GM19372 (cell line): ENCODE data around the gene STARD8.
"Not testable (repeated sequence)": the region's sequence is repeated elsewhere in the genome, so short reads cannot be mapped to it uniquely, and the experiment has no call there.

Experiments used
- ATAC-seq: cut with Tn5 transposase; IDR thresholded peaks from one replicate; pipeline ENCODE4 v1.9.1; 2021; ENCODE audit warnings: mild to moderate bottlenecking, low read depth, moderate library complexity; ENCODE audit not compliant: unreplicated experiment

STARD8 gene

GRCh38 chrX:68732906-68733493 lies 85.5 kb downstream of the STARD8 start:
- ATAC-seq, result peak; percentile 65

GRCh38 chrX:68735266-68735665 lies 87.8 kb downstream of the STARD8 start:
- no peak for ATAC-seq

DNA sequence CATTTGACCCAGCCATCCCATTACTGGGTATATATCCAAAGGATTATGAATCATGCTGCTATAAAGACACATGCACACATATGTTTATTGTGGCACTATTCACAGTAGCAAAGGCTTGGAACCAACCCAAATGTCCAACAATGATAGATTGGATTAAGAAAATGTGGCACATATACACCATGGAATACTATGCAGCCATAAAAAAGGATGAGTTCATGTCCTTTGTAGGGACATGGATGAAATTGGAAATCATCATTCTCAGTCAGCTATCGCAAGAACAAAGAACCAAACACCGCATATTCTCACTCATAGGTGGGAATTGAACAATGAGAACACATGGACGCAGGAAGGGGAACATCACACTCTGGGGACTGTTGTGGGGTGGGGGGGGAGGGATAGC lies 94.4 kb downstream of the STARD8 start:
- ATAC-seq, result not testable (repeated sequence)

DNA sequence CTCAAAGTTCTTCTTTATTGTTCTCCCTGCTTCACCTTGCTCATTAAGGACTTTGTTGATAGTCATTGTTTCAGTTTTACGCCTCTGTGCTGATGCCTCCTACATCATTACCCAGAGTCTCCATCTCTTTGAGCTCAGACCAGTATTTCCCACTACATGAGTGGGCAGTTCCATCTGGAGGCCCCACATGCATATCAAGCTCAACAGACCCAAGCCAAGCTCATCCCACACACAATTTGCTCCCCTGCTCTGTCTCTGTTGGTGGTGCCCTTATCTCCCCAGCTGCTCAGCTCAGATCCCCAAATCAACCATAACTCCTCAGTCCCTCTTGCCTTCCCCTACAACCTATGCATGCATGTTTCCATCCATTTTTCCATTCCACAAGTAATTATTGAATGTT lies 96.3 kb downstream of the STARD8 start:
- no peak for ATAC-seq

DNA sequence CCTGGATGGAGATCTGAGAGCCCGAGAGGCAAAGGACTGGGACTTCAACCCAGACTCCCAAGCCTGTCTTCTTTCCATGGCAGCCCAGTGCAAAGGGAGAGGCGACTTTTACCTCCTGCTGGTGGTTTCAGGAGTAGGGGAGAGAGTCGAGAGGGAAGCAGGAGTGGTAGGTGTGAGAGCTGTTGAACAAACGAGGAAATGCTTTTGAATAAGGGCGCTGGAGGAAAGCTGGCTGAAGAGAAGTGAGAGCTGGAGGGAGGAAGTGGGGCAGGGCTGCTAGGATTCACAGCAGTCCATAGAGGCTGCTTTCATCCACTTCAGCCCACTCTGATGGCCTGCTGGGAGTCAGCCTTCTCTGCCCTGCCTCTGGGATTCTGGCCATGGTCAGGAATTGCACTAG lies 99.5 kb downstream of the STARD8 start:
- no peak for ATAC-seq

- ATAC-seq, result no peak
Observed at GRCh38 chrX:68748030-68748429, 100.6 kb downstream of the STARD8 start.

DNA sequence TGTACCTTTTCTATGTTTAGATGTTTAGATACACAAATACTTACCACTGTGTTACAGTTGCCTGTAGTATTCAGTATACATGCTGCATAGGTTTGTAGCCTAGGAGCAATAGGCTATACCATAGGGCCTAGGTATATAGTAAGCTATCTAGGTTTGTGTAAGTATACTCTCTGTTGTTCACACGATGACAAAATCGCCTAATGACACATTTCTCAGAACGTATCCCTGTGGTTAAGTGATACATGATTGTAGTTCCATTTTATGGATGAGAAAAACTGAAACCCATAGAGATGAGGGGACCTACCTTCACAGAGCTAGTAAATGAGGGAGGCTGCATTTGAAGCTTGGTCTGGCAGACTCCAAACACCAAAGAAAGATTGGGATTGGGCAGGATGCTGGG lies 102.0 kb downstream of the STARD8 start:
- ATAC-seq, result no peak

GRCh38 chrX:68750316-68750715 lies 102.8 kb downstream of the STARD8 start:
- no peak for ATAC-seq

GRCh38 chrX:68751372-68751771 lies 103.9 kb downstream of the STARD8 start:
- ATAC-seq, result no peak

- ATAC-seq, result no peak
Observed at GRCh38 chrX:68753218-68753617, 105.8 kb downstream of the STARD8 start.

DNA sequence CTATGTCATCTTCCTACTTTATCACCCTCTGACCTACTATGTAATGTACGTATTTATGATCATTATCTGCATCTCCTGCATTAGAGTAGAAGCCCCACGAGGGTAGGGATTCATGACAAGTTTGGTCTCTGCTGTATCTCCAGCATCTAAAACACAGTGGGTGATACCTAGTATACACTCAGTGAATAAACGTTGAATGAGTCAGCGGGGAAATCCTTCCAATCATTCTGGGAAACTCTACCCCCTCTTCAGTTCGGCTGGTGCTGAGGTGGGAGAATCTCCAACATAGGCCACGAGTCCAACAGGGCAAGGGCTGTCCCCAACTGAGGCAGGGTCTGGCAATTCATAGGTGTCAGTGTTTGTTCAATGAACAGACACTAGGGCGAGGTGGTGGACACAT lies 106.9 kb downstream of the STARD8 start:
- ATAC-seq, result no peak

DNA sequence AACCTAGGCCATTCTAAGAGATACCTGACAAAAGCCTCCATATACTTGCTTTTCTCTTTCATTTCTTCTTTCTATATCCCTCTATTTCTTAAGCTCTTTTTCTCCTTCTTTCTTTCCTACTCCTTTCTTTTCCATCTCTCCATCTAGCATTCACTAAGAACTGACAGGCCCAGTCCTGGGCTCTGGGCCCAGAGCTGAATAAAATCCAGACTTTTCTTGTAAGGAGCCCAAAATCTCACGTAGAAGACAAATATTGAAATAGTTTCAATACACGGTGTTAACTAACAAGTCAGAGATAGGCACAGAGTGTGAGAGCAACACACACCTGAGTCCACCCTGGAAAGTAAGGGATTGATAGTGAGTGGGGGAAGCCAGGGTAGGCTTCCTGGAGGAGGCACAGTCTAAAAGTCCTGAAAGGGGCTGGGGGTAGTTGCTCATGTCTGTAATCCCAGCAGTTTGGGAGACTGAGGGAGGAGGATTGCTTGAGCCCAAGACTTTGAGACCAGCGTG lies 108.2 kb downstream of the STARD8 start:
- ATAC-seq, result no peak

- no peak for ATAC-seq
Observed at GRCh38 chrX:68757331-68757730, 109.9 kb downstream of the STARD8 start.

- no peak for ATAC-seq
Observed at GRCh38 chrX:68757731-68758130, 110.3 kb downstream of the STARD8 start.

- no peak for ATAC-seq
Observed at GRCh38 chrX:68758671-68759070, 111.2 kb downstream of the STARD8 start.

- ATAC-seq, result no peak
Observed at GRCh38 chrX:68761086-68761485, 113.6 kb downstream of the STARD8 start.

DNA sequence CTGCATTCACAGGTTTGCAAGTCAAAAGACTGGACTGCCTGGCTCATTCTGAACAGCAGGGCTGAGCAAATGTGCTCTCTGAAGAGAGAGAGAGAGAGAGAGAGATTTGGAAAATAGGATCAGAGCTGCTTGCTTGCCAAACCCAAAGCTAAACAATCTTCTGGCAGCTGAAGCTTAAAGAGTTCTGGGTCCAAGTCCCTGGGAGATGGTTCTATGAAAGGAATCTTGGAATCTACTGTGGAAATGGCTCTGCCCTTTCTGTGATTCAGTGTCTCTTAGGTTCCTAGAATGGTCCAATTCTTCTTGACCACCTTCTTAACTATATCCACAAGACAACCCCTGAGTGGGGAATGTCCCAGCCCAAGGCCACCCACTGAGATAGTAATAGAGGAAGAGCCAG lies 115.3 kb downstream of the STARD8 start:
- no peak for ATAC-seq

GRCh38 chrX:68763481-68763880 lies 116.0 kb downstream of the STARD8 start:
- no peak for ATAC-seq
